ENCODE measurements around the gene HK1. TPM values are rescaled to one million over a fixed set of nuclear protein-coding genes. Genes with fewer than 3 reads are reported as not detected.

Gene HK1
- total RNA-seq, 1 donor from 2014 or later = 106 TPM

DNA sequence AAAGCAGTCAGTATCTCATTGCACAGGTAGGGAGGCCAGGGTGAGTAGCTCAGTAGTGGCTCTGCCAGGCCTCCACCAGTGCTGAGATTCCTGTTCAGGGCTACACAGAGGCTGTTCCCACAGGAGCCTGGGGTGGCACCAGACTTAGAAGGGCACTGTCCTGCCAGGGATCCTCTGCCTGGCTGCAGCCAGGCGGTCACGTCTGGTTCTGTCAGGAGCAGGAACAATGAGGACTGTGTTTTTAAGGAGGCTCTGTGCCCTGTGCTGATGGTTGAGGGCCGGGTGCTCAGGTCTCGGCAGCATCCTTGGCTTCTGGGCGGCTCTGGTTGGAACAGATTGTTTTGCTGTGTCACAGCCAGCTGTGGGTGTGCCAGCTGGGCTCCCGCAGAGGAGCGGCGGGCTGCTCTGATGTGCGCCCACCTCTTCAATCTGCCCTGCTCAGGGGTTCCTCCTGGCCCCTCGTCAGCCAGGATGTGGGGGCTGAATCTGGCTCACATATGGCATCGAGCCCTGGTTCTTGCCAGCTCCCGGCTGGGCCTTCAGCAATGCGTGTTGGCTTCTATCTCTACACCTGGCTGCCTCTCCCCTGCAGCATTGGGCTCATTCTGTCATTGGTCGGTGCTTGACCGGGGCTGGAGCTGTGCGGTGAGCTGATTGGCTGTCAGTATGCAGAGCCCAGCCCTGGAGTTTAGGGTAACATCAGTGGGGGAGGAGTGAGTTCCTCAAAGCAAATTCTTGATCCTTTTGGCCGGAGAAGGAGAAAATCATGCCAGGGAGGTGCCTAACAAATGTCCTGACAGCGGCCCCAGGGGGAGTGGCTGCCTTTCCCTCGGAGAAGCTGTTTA lies 97.2 kb downstream of the HK1 start:
- intact Hi-C loops (cut with DNase I) = loop anchor here (5.0 kb wide), 1 partner anchor 58 kb away; no protein-coding TSS in a partner anchor
- H3K9me3 ChIP-seq = no peaks in the 10 kb centered on the region
- H3K36me3 ChIP-seq = peaks cover 0 to 46% of the 10 kb centered on the region in 2 donors
- no peaks in the 10 kb centered on the region for H3K27me3 ChIP-seq
- peaks cover 47% of the 10 kb centered on the region for H3K4me1 ChIP-seq
- no peak overlapping the region for H3K4me3 ChIP-seq
- no peak for DNase-seq (ENCODE audit: extremely low spot score in 2 of 2)
- H3K27ac ChIP-seq = peak overlapping the region; percentile 70
- TF ChIP-seq POLR2AphosphoS5 (IDR thresholded peaks at IDR 0.05; ENCODE audit: insufficient read depth in 1 of 2, low read depth in 1 of 2) = peak; percentile 63 to 72
- TF ChIP-seq, protein P1, sequence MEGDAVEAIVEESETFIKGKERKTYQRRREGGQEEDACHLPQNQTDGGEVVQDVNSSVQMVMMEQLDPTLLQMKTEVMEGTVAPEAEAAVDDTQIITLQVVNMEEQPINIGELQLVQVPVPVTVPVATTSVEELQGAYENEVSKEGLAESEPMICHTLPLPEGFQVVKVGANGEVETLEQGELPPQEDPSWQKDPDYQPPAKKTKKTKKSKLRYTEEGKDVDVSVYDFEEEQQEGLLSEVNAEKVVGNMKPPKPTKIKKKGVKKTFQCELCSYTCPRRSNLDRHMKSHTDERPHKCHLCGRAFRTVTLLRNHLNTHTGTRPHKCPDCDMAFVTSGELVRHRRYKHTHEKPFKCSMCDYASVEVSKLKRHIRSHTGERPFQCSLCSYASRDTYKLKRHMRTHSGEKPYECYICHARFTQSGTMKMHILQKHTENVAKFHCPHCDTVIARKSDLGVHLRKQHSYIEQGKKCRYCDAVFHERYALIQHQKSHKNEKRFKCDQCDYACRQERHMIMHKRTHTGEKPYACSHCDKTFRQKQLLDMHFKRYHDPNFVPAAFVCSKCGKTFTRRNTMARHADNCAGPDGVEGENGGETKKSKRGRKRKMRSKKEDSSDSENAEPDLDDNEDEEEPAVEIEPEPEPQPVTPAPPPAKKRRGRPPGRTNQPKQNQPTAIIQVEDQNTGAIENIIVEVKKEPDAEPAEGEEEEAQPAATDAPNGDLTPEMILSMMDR (IDR thresholded peaks at IDR 0.05) = no peak

DNA sequence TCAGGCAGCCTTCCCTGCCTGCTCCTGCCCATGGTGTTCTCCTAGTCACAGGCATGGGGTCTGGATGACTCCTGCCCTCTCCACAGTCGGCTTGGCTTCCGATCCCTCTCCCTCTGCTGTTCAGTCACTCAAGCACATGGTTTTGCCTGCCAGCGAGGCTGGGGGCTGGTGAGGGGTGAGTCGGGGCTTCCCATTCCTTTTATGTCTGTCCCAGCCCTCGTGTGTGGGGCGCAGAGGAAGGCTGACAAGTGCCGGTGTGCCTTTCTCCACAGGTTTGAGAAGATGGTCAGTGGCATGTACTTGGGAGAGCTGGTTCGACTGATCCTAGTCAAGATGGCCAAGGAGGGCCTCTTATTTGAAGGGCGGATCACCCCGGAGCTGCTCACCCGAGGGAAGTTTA lies 98.4 kb downstream of the HK1 start:
- H3K36me3 ChIP-seq = peaks cover 0 to 40% of the 10 kb centered on the region in 2 donors
- H3K4me1 ChIP-seq = peaks cover 47% of the 10 kb centered on the region
- H3K27ac ChIP-seq = peak overlapping the region; percentile 70
- H3K9me3 ChIP-seq = no peaks in the 10 kb centered on the region
- TF ChIP-seq POLR2A (IDR thresholded peaks at IDR 0.05) (no peak), POLR2AphosphoS5 (IDR thresholded peaks at IDR 0.05; ENCODE audit: insufficient read depth in 1 of 2, low read depth in 1 of 2) (no peak)
- TF ChIP-seq, protein P1 (IDR thresholded peaks at IDR 0.05) = no peak
- no peak overlapping the region for H3K4me3 ChIP-seq
- intact Hi-C loops (cut with DNase I) = loop anchor here (5.0 kb wide), 1 partner anchor 59 kb away; no protein-coding TSS in a partner anchor
- no peaks in the 10 kb centered on the region for H3K27me3 ChIP-seq
- no peak for DNase-seq (ENCODE audit: extremely low spot score in 2 of 2)

GRCh38 chr10:69377191-69377590 lies 98.9 kb downstream of the HK1 start:
- H3K9me3 ChIP-seq = no peaks in the 10 kb centered on the region
- peak overlapping the region; percentile 70 for H3K27ac ChIP-seq
- H3K4me1 ChIP-seq = peaks cover 50% of the 10 kb centered on the region
- intact Hi-C loops (cut with DNase I) = loop anchor here (5.0 kb wide), 1 partner anchor 60 kb away; no protein-coding TSS in a partner anchor
- TF ChIP-seq, protein P1 (IDR thresholded peaks at IDR 0.05) = no peak
- TF ChIP-seq POLR2A (IDR thresholded peaks at IDR 0.05) (no peak), POLR2AphosphoS5 (IDR thresholded peaks at IDR 0.05; ENCODE audit: insufficient read depth in 1 of 2, low read depth in 1 of 2) (no peak)
- H3K36me3 ChIP-seq = peaks cover 0 to 42% of the 10 kb centered on the region in 2 donors
- H3K27me3 ChIP-seq = no peaks in the 10 kb centered on the region
- no peak for DNase-seq (ENCODE audit: extremely low spot score in 2 of 2)
- no peak overlapping the region for H3K4me3 ChIP-seq

GRCh38 chr10:69377933-69378332 lies 99.6 kb downstream of the HK1 start:
- peaks cover 57% of the 10 kb centered on the region for H3K4me1 ChIP-seq
- H3K36me3 ChIP-seq = peaks cover 0 to 48% of the 10 kb centered on the region in 2 donors
- H3K4me3 ChIP-seq = no peak overlapping the region
- no peaks in the 10 kb centered on the region for H3K9me3 ChIP-seq
- no peaks in the 10 kb centered on the region for H3K27me3 ChIP-seq
- TF ChIP-seq, protein P1 (IDR thresholded peaks at IDR 0.05) = no peak
- no peak for TF ChIP-seq POLR2A (IDR thresholded peaks at IDR 0.05)
- no peak for TF ChIP-seq POLR2AphosphoS5 (IDR thresholded peaks at IDR 0.05; ENCODE audit: insufficient read depth in 1 of 2, low read depth in 1 of 2)
- intact Hi-C loops (cut with DNase I) = loop anchor here (5.0 kb wide), 1 partner anchor 61 kb away; no protein-coding TSS in a partner anchor
- H3K27ac ChIP-seq = peak overlapping the region; percentile 65
- DNase-seq (ENCODE audit: extremely low spot score in 2 of 2) = no peak

GRCh38 chr10:69379800-69380199 lies 101.5 kb downstream of the HK1 start:
- no peak for TF ChIP-seq POLR2A (IDR thresholded peaks at IDR 0.05)
- no peak for TF ChIP-seq POLR2AphosphoS5 (IDR thresholded peaks at IDR 0.05; ENCODE audit: insufficient read depth in 1 of 2, low read depth in 1 of 2)
- TF ChIP-seq, protein P1 (IDR thresholded peaks at IDR 0.05) = no peak
- intact Hi-C loops (cut with DNase I) = loop anchor here (5.0 kb wide), 1 partner anchor 62 kb away; no protein-coding TSS in a partner anchor
- Histone ChIP-seq H3K4me1 (peaks cover 63% of the 10 kb centered on the region), H3K36me3 (peaks cover 0 to 61% of the 10 kb centered on the region in 2 donors), H3K27ac (no peak overlapping the region), H3K4me3 (no peak overlapping the region), H3K27me3 (no peaks in the 10 kb centered on the region), H3K9me3 (no peaks in the 10 kb centered on the region)
- no peak for DNase-seq (ENCODE audit: extremely low spot score in 2 of 2)
